Omental fat pad (tissue), 4 donors: ENCODE data around the gene SVOP. TPM values are rescaled to one million over a fixed set of nuclear protein-coding genes. Genes with fewer than 3 reads are reported as not detected.

Experiments
- ATAC-seq: fragments of 150-250 bp; one replicate; pipeline ENCODE4 v1.9.1; 2016; ENCODE audit warnings: mild to moderate bottlenecking, moderate library complexity; ENCODE audit not compliant: low FRiP score
- DNase-seq: peaks from one replicate; pipeline ENCODE4 v3.0.0-alpha.2; 2019; ENCODE audit warnings: low spot score
- total RNA-seq, 4 donors: library from RNA; depleted of rRNA; stranded (reverse); fragments of >200 nt; gene quantifications; one replicate each; pipeline ENCODE4 v1.1.0, GENCODE V29; 2016
- TF ChIP-seq, protein P1 (sequence below), 3 donors: fragments of 450-650 bp; IDR thresholded peaks; one replicate each; pipeline ENCODE4 v1.5.1; 2016 to 2017; ENCODE audit warnings: antibody characterized with exemption in 3 of 3, mild to moderate bottlenecking in 3 of 3, moderate library complexity in 2 of 3

Gene SVOP
- total RNA-seq, 4 donors from 2014 or later = not detected

DNA sequence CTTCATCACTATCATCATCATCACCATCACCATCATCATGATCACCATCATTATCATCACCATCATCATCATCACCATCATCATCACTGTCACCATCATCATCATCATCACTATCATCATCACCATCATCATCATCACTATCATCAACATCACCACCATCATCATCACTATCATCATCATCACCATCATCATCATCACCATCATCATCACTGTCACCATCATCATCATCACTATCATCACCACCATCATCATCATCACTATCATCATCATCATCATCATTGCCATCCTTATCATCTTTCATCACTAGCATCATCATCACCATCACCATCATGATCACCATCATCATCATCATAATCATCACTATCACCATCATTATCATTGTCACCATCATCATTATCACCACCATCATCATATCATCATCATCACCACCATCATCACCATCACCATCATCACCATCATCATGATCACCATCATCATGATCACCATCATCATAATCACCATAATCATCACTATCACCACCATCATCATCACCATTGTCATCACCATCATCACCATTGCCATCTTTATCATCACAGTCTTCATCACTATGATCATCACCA, 38.1 kb downstream of the SVOP start:
- DNase-seq = no peak
- TF ChIP-seq, protein P1, sequence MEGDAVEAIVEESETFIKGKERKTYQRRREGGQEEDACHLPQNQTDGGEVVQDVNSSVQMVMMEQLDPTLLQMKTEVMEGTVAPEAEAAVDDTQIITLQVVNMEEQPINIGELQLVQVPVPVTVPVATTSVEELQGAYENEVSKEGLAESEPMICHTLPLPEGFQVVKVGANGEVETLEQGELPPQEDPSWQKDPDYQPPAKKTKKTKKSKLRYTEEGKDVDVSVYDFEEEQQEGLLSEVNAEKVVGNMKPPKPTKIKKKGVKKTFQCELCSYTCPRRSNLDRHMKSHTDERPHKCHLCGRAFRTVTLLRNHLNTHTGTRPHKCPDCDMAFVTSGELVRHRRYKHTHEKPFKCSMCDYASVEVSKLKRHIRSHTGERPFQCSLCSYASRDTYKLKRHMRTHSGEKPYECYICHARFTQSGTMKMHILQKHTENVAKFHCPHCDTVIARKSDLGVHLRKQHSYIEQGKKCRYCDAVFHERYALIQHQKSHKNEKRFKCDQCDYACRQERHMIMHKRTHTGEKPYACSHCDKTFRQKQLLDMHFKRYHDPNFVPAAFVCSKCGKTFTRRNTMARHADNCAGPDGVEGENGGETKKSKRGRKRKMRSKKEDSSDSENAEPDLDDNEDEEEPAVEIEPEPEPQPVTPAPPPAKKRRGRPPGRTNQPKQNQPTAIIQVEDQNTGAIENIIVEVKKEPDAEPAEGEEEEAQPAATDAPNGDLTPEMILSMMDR (IDR thresholded peaks at IDR 0.05) = no peak
- ATAC-seq = no peak

DNA sequence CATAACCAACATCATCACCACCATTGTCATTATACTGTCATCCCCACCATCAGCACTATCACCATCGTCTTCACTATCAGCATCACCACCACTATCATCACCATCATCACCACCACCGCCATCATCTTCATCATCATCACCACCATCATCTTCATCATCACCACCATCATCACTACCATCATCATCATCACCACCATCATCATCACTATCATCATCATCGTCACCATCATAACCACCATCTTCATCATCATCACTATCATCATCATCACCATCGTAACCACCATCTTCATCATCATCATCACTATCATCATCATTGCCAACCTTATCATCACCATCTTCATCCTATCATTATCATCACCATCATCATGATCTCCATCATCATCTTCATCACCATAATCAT, 39.0 kb downstream of the SVOP start:
- TF ChIP-seq, protein P1 (IDR thresholded peaks at IDR 0.05) = no peak
- DNase-seq (no peak), ATAC-seq (no peak)

DNA sequence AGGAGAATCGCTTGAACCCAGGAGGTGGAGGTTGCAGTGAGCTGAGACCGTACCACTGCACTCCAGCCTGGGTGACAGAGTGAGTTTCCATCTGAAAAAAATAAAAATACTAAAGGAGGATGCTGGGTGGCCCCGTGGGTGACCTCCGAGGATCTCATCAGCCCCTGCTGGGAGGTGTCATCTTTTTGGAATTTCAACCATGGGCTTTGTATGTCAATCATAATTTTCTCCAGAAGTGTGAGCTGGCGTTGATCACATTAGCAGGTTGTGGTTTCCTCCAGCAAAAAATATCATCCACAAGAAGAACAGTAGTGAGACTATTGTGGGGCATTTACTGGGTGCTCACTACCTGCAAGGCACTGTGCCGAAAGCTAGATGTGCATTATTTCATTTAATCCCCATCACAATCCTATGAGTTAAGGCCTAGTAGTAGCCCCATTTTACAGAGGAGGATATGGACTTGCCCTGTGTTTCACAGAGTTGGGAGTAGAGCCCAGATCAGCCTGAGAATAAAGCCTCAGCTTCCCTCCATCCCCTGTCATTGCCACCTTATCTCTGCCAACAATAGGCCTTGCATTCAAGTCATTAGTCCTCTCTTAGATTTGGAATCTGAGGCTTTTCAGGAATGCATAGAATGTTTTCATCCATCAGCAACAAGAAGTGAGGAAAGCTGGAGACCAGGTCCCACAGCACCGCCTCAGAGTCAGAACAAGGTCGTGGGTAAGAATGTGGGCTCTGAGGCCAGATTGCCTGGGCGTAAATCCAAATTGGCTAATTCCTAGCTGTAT, 39.8 kb downstream of the SVOP start:
- TF ChIP-seq, protein P1 (IDR thresholded peaks at IDR 0.05) = no peak
- ATAC-seq (no peak), DNase-seq (no peak)

DNA sequence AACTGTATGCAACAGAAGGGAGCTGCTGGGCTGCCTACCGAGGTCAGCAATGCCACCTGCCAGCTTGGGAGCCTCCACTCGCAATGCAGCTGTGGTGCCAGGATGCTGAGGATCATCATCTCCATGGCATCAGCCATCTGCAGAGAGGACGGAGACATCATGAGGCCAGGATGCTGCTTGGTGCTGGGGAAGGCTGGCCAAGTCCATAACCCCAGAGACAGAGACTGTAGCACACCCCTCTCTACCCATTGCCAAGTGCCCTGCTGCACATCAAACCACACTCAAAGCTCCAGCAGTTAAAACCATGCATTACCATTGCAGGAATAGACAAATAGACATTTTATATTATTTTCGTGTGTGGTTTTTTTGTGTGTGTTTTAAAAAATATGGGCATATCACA, 43.5 kb downstream of the SVOP start:
- no peak for DNase-seq
- TF ChIP-seq, protein P1 (IDR thresholded peaks at IDR 0.05) = no peak
- ATAC-seq = no peak

DNA sequence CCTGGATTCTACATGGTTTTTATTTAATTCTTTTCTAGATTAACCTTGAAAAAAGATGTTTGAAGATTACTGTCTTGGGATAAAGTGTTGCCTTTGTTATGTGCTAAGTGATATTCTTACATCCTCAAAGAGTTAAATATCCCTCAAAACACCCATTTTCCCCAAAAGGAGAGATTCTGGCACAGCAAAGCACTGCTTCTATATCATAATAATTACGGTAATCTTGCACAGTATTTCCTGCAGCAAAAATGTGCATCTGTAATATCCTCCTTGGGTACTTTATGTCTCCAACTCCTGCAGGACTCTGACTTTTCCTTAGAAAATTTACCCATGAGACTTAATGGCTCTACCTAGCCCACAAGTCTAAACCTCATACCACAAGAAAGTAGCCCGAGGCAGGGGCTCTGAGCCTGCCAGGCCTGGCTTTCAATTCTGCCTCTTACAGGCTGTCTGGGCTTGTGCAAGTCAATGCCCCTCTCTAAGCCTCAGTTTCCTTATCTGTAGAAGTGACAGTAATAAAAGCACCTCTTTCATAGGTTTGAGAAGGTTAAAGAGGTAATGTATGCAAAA, 45.8 kb downstream of the SVOP start:
- TF ChIP-seq, protein P1 (IDR thresholded peaks at IDR 0.05) = no peak
- DNase-seq = no peak
- ATAC-seq = no peak

DNA sequence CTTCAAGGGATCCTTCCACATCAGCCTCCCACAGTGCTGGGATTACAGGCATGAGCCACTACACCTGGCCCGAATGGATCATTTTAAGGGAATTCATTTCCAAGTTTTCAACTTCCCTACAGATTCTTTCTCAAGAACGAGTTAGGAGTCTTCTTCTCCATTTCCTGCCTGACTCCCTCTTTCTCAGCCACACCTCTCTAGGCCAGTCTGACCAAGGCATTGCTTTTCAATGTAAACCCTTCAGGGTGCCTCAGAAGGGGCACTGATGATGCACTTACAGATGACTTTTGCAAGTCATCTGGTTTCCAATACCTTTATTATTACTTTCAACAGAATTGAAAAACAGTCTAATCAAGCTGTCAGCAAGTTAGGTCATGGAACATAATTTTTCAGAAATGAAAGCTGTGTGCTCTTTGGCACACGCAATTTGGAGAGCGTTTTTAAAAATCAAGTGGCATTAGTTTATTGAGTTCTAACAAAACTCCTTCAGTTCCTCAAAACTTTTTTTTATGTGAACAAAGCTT, 47.2 kb downstream of the SVOP start:
- DNase-seq (no peak), ATAC-seq (no peak)
- TF ChIP-seq, protein P1 (IDR thresholded peaks at IDR 0.05) = no peak
